ENCODE results near the gene LMO7.

Gene LMO7

GRCh38 chr13:75870397-75870903 is 234.3 kb downstream of the LMO7 start:
- no peaks in the 10 kb centered on the region for H3K36me3 ChIP-seq (ENCODE audit: control insufficient read depth, insufficient read depth, low read length)
- no peak overlapping the region for H3K4me3 ChIP-seq (ENCODE audit: low read length)
- no peak overlapping the region for H3K9ac ChIP-seq (ENCODE audit: low read length)
- H3K9me3 ChIP-seq (ENCODE audit: control insufficient read depth, low read length), result no peaks in the 10 kb centered on the region
- peaks cover 5% of the 10 kb centered on the region for H3K4me1 ChIP-seq (ENCODE audit: control insufficient read depth, insufficient read depth, low read length)
- H3K27me3 ChIP-seq (ENCODE audit: control insufficient read depth, insufficient read depth, low read length), result no peaks in the 10 kb centered on the region

- no peak overlapping the region for H3K9ac ChIP-seq (ENCODE audit: low read length)
- H3K27me3 ChIP-seq (ENCODE audit: control insufficient read depth, insufficient read depth, low read length), result no peaks in the 10 kb centered on the region
- no peaks in the 10 kb centered on the region for H3K36me3 ChIP-seq (ENCODE audit: control insufficient read depth, insufficient read depth, low read length)
- H3K9me3 ChIP-seq (ENCODE audit: control insufficient read depth, low read length), result no peaks in the 10 kb centered on the region
- peaks cover 5% of the 10 kb centered on the region for H3K4me1 ChIP-seq (ENCODE audit: control insufficient read depth, insufficient read depth, low read length)
- no peak overlapping the region for H3K4me3 ChIP-seq (ENCODE audit: low read length)
These were observed 234.9 kb downstream of the LMO7 start for GRCh38 chr13:75871059-75871458.

GRCh38 chr13:75872980-75873379 is 236.8 kb downstream of the LMO7 start:
- H3K9ac ChIP-seq (ENCODE audit: low read length), result no peak overlapping the region
- no peaks in the 10 kb centered on the region for H3K9me3 ChIP-seq (ENCODE audit: control insufficient read depth, low read length)
- H3K36me3 ChIP-seq (ENCODE audit: control insufficient read depth, insufficient read depth, low read length), result no peaks in the 10 kb centered on the region
- H3K4me3 ChIP-seq (ENCODE audit: low read length), result no peak overlapping the region
- H3K4me1 ChIP-seq (ENCODE audit: control insufficient read depth, insufficient read depth, low read length), result peaks cover 5% of the 10 kb centered on the region
- H3K27me3 ChIP-seq (ENCODE audit: control insufficient read depth, insufficient read depth, low read length), result no peaks in the 10 kb centered on the region

- peaks cover 5% of the 10 kb centered on the region for H3K4me1 ChIP-seq (ENCODE audit: control insufficient read depth, insufficient read depth, low read length)
- no peak overlapping the region for H3K4me3 ChIP-seq (ENCODE audit: low read length)
- H3K36me3 ChIP-seq (ENCODE audit: control insufficient read depth, insufficient read depth, low read length), result no peaks in the 10 kb centered on the region
- no peak overlapping the region for H3K9ac ChIP-seq (ENCODE audit: low read length)
- H3K9me3 ChIP-seq (ENCODE audit: control insufficient read depth, low read length), result no peaks in the 10 kb centered on the region
- H3K27me3 ChIP-seq (ENCODE audit: control insufficient read depth, insufficient read depth, low read length), result no peaks in the 10 kb centered on the region
These were observed 237.4 kb downstream of the LMO7 start for GRCh38 chr13:75873494-75873893.

- Histone ChIP-seq H3K9ac (ENCODE audit: low read length) (no peak overlapping the region), H3K9me3 (ENCODE audit: control insufficient read depth, low read length) (no peaks in the 10 kb centered on the region), H3K4me1 (ENCODE audit: control insufficient read depth, insufficient read depth, low read length) (peaks cover 4% of the 10 kb centered on the region), H3K36me3 (ENCODE audit: control insufficient read depth, insufficient read depth, low read length) (no peaks in the 10 kb centered on the region), H3K4me3 (ENCODE audit: low read length) (no peak overlapping the region), H3K27me3 (ENCODE audit: control insufficient read depth, insufficient read depth, low read length) (no peaks in the 10 kb centered on the region)
These were observed 239.3 kb downstream of the LMO7 start for GRCh38 chr13:75875450-75875849.

GRCh38 chr13:75876142-75877050 is 240.3 kb downstream of the LMO7 start:
- H3K9me3 ChIP-seq (ENCODE audit: control insufficient read depth, low read length), result no peaks in the 10 kb centered on the region
- no peak overlapping the region for H3K4me3 ChIP-seq (ENCODE audit: low read length)
- H3K36me3 ChIP-seq (ENCODE audit: control insufficient read depth, insufficient read depth, low read length), result no peaks in the 10 kb centered on the region
- H3K27me3 ChIP-seq (ENCODE audit: control insufficient read depth, insufficient read depth, low read length), result no peaks in the 10 kb centered on the region
- no peaks in the 10 kb centered on the region for H3K4me1 ChIP-seq (ENCODE audit: control insufficient read depth, insufficient read depth, low read length)
- no peak overlapping the region for H3K9ac ChIP-seq (ENCODE audit: low read length)

- no peaks in the 10 kb centered on the region for H3K36me3 ChIP-seq (ENCODE audit: control insufficient read depth, insufficient read depth, low read length)
- no peaks in the 10 kb centered on the region for H3K9me3 ChIP-seq (ENCODE audit: control insufficient read depth, low read length)
- H3K9ac ChIP-seq (ENCODE audit: low read length), result no peak overlapping the region
- H3K4me3 ChIP-seq (ENCODE audit: low read length), result no peak overlapping the region
- no peaks in the 10 kb centered on the region for H3K27me3 ChIP-seq (ENCODE audit: control insufficient read depth, insufficient read depth, low read length)
- no peaks in the 10 kb centered on the region for H3K4me1 ChIP-seq (ENCODE audit: control insufficient read depth, insufficient read depth, low read length)
These were observed 240.9 kb downstream of the LMO7 start for GRCh38 chr13:75877071-75877470.

GRCh38 chr13:75879656-75880055 is 243.5 kb downstream of the LMO7 start:
- Histone ChIP-seq H3K36me3 (ENCODE audit: control insufficient read depth, insufficient read depth, low read length) (no peaks in the 10 kb centered on the region), H3K4me3 (ENCODE audit: low read length) (no peak overlapping the region), H3K27me3 (ENCODE audit: control insufficient read depth, insufficient read depth, low read length) (no peaks in the 10 kb centered on the region), H3K9ac (ENCODE audit: low read length) (no peak overlapping the region), H3K4me1 (ENCODE audit: control insufficient read depth, insufficient read depth, low read length) (no peaks in the 10 kb centered on the region), H3K9me3 (ENCODE audit: control insufficient read depth, low read length) (no peaks in the 10 kb centered on the region)

GRCh38 chr13:75881109-75881775 is 245.1 kb downstream of the LMO7 start:
- H3K36me3 ChIP-seq (ENCODE audit: control insufficient read depth, insufficient read depth, low read length), result no peaks in the 10 kb centered on the region

GRCh38 chr13:75882261-75882660 is 246.1 kb downstream of the LMO7 start:
- Histone ChIP-seq H3K9ac (ENCODE audit: low read length) (no peak overlapping the region), H3K36me3 (ENCODE audit: control insufficient read depth, insufficient read depth, low read length) (no peaks in the 10 kb centered on the region)

More at GRCh38 chr13:75881109-75881775, 245.1 kb downstream of the LMO7 start:
- H3K9me3 ChIP-seq (ENCODE audit: control insufficient read depth, low read length), result no peaks in the 10 kb centered on the region
- no peak overlapping the region for H3K9ac ChIP-seq (ENCODE audit: low read length)
- no peaks in the 10 kb centered on the region for H3K27me3 ChIP-seq (ENCODE audit: control insufficient read depth, insufficient read depth, low read length)
- H3K4me3 ChIP-seq (ENCODE audit: low read length), result no peak overlapping the region
- no peaks in the 10 kb centered on the region for H3K4me1 ChIP-seq (ENCODE audit: control insufficient read depth, insufficient read depth, low read length)

GRCh38 chr13:75889427-75889826 is 253.3 kb downstream of the LMO7 start:
- H3K27me3 ChIP-seq (ENCODE audit: control insufficient read depth, insufficient read depth, low read length), result no peaks in the 10 kb centered on the region
- H3K4me1 ChIP-seq (ENCODE audit: control insufficient read depth, insufficient read depth, low read length), result no peaks in the 10 kb centered on the region
- H3K36me3 ChIP-seq (ENCODE audit: control insufficient read depth, insufficient read depth, low read length), result no peaks in the 10 kb centered on the region
- no peak overlapping the region for H3K4me3 ChIP-seq (ENCODE audit: low read length)
- H3K9me3 ChIP-seq (ENCODE audit: control insufficient read depth, low read length), result no peaks in the 10 kb centered on the region
- no peak overlapping the region for H3K9ac ChIP-seq (ENCODE audit: low read length)

More at GRCh38 chr13:75882261-75882660, 246.1 kb downstream of the LMO7 start:
- H3K4me3 ChIP-seq (ENCODE audit: low read length), result no peak overlapping the region
- H3K27me3 ChIP-seq (ENCODE audit: control insufficient read depth, insufficient read depth, low read length), result no peaks in the 10 kb centered on the region
- H3K4me1 ChIP-seq (ENCODE audit: control insufficient read depth, insufficient read depth, low read length), result no peaks in the 10 kb centered on the region
- H3K9me3 ChIP-seq (ENCODE audit: control insufficient read depth, low read length), result no peaks in the 10 kb centered on the region

- Histone ChIP-seq H3K27me3 (ENCODE audit: control insufficient read depth, insufficient read depth, low read length) (no peaks in the 10 kb centered on the region), H3K9ac (ENCODE audit: low read length) (no peak overlapping the region), H3K4me3 (ENCODE audit: low read length) (no peak overlapping the region), H3K4me1 (ENCODE audit: control insufficient read depth, insufficient read depth, low read length) (no peaks in the 10 kb centered on the region), H3K9me3 (ENCODE audit: control insufficient read depth, low read length) (no peaks in the 10 kb centered on the region), H3K36me3 (ENCODE audit: control insufficient read depth, insufficient read depth, low read length) (no peaks in the 10 kb centered on the region)
These were observed 259.0 kb downstream of the LMO7 start for GRCh38 chr13:75895168-75895567.

All from mucosa of stomach (tissue), 1 donor.